IPS-NIHi7 (cell line): ENCODE results near the gene ATP1A3.
A peak's percentile ranks its signal among the peaks of the same experiment; 100 is the strongest.
"Not testable (repeated sequence)": the region's sequence is repeated elsewhere in the genome, so short reads cannot be mapped to it uniquely, and the experiment has no call there.

Source experiments
- DNase-seq: peaks from one replicate; pipeline ENCODE4 v3.0.0; 2012; ENCODE audit warnings: mixed read lengths; ENCODE audit errors: extremely low spot score

Gene ATP1A3

DNA sequence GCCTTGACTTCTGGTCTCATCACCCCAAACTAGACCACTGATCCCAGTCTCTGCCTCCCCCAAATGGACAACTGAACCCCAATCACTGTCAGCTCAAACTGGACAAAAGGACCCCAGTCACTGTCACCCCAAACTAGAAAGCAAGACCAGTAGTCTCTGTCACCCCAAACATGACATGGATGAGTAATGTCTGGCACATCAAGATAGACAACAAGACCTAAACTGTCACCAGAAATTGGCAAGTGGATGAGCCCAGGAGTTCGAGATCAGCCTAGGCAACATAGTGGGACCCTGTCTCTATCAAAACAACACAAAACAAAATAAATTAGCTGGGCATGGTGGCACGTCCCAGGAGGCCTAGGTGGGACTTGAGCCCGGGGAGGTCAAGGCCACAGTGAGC, 46.9 kb downstream of the ATP1A3 start:
- DNase-seq = no peak

DNA sequence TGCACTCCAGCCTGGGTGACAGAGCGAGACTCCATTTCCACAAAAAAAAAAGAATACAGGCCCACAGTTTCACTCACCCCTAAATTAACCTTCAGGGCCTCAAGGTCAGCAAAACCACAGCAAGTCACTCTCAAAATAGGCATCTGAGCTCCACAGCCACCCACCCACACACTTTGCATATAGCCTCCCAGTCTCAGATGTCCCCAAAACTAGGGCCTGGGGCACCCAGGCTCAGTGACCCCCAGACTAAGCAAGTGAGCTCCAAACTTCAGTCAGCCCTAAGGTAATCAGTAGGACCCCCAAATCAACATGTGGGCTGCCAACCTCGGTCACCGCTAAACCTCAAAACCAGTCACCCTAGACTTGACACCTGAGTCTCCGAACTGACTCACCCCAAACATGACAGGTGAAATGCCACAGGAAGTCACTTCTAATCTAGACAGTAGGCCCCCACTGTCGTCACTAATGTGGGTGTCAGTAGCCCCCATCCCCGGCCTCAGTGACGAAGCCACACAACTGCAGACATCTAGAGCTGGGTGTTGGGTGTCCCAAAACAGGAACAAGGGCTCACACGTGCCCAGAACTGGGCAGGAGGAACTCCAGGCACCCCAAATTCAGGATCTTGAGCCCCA, 48.8 kb downstream of the ATP1A3 start:
- no peak for DNase-seq

DNA sequence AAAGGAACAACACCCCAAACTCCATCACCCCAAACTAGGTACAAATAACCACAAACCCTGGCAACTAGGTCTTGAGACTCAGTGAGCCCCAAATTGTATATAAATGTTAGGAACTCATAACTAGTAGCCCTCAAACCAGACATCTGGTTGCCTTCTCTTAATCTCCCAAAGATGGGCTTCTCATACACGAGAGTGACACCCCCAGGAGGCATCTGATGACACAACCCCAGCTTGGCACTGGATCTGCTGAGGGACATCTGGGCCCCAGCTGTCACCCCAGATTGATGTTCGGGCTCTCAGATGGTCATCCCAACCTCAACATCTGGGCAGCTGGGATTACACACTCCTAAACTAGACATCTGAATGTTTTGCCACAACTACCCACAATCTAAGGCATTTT, 49.7 kb downstream of the ATP1A3 start:
- no peak for DNase-seq

DNA sequence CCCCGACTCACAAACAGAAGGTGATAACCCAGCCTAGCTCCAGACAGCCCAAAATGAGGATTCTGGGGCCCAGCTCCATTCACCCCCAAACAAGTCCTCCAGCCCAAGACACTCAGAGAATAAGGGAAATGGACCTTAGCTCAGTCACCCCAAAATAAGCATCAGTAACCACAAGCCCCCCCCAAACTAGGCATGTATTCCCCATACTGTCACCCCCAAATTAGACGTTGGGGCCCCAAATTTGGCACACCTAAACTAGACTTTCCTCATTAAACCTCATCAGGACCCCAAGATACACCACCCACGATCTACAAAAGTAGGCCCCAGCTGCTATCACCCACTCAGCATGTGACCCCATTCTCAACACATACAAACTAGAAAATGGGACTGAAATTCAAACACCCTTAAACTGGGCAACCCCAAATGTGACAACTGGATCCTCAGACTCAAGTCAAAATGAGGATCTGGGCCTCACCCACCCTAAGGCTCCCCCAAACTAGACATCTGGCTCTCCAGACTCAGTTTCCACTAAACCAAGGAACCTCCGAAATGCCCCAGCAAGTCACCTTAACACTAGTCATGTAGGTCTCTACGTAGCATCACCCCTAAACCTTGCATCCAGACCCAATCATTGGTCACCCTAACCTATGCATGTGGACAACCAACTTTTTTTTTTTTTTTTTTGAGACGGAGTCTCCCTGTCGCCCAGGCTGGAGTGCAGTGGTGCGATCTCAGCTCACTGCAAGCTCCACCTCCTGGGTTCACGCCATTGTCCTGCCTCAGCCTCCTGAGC, 52.4 kb downstream of the ATP1A3 start:
- DNase-seq = no peak

DNA sequence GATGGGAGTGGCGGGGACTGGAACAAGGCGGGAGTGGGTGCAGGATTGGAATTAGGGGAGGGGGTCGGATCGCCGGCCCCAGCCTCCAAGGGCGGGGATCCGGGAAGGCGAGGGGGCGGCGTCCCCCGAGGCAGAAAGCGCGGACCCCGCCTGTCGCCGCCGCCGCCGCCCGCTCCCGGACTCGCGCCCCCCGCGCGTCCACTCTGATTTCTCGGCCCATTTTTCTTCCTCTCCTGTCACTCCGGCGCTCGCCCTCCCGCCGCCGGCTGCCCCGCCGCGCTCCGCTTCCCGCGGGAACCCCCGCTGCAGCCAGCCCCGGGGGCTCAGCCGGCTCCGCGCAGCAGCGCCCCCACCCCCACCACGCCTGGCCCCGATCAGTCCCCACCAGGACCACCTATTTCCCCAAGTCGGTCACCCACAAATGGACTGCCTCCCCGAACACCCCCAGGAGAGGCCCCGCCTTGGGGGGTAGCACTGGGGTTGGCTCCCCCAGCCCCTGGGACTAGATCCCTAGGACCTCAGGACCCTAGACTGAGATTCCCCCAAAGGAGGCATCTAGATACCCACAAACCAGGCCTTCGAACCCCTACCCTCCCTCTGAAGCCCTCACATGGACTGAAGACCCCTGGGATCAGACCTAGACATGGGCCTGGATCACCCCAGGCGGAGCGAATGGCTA, 53.2 kb downstream of the ATP1A3 start:
- DNase-seq = no peak

DNA sequence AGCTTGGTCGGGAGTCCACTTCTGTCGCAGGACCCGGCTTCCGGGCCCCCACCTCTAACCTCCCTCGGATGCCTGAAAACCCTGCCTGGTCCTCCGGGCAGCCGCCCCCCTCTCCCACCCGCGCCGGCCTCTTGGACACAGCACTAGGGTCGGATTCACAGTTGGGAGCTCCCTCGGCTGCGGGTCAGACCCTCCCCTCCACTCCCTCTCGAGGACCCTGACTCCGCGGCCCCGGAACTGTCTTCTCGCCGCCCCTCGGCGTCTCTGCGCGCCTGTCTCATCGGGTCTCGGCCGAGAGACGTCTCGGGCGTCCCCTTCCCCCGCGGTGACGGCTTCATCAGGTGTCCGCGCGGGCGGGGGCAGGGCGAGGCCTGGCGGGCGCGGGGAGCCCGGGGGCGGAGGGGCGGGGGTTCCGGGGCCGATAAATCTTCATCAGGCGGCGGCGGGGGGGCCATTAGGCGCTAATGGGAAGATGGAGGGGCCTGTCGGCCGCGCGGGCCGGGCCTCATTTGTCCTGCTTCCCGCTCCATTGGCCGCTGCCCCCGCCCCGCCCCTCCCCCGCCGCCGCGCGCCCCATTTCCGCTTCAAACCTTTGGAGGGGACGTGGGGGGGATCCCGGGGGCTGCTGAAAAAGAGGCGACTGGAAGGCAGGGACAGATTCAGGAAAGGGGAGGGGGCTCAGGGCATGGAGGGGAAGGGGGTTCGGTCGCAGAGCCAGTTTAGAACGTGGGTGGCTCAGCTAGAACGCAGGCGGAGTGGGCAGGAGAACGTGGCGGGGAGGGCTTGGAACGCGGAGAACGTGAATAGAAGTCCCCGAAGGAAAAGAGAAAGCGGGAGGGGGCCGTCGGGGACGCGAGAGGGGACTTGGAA, 53.9 kb downstream of the ATP1A3 start:
- DNase-seq = peak; percentile 42

DNA sequence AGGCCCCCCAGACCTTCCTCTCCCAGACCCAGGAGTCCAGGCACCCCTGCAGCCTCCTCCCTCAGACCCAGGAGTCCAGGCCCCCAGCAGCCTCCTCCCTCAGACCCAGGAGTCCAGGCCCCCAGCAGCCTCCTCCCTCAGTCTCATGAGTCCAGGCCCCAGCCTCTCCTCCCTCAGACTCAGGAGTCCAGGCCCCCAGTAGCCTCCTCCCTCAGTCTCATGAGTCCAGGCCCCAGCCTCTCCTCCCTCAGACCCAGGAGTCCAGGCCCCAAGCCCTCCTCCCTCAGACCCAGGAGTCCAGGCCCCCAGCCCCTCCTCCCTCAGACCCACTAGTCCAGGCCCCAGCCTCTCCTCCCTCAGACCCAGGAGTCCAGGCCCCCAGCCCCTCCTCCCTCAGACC, 54.8 kb downstream of the ATP1A3 start:
- not testable (repeated sequence) for DNase-seq

DNA sequence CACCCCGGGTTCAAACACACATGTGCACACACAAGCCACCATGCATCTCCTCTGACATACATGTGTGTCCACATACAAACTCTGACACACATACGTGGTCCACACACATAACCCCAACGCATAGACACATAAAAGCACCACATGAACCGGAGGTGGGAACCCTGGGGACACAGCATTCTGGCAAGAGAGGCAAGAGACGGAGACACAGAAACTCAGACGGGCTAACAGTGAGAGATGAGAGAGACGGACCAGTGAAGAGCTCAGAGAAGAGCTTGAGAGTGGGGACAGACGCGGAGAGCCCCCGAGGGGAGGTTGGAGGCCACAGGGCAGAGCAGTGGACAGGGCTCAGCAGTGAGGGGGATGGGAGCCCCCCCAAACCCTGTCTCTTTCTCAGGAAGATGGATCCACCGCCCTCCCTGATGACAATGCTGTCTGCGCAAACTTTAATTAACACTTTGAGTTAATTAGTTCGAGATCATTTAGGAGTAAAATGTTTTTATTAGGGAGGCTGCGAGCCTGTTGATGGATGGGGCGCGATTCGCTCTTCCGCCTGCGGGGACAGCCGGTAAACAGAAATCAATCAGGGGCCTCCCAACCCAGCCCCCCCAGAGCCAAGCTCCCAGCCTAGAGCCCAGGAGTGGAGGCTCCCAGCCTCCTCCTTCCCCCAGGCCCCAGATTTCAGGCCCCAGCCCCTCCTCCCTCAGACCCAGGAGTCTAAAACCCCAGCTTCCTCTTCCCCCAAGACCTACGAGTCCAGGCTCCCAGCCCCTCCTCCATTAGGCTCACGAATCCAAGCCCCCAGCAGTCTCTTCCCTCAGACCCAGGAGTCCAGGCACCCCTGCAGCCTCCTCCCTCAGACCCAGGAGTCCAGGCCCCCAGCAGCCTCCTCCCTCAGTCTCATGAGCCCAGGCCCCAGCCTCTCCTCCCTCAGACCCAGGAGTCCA, 56.2 kb downstream of the ATP1A3 start:
- no peak for DNase-seq

DNA sequence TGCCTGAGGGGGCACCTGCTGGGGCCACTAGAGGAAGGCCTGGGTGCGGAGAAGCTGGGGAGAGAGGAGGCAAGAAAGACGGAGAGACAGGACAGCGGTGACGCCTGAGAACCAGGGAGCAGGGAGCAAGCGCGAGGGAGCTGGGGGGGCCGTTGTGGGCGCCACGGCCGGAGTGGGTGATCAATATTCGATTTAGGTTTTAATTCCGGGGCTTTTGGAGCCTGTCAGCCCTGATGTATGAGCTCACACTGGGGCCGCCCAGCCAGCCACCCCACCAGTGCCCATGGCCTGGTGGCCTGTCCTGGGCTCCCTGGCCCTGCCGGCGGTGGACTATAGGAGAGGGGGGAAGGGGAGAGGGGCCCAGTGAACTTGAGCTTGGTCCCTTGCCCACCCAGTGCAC, 57.1 kb downstream of the ATP1A3 start:
- DNase-seq = no peak

DNA sequence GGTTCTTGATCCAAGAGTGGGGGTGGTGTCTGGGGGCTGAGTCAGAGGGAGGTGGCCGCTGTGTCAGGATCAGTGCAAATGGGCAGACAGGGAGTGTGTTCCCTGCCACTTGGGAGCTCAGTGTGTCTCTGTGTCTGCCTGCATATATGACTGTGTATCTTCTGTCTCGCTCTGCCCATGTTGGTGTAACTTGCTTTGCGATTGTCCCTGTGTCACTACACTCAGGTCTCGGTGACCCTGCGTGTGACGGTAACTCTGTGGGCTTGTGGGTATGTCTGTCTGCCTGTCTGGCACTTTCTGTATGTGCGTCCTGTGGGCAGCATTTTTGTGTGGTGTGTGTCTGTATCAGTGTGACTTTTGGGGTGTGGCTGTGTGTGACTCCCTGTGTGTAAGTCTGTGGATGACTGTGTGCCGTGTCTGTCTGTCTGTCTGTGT, 57.6 kb downstream of the ATP1A3 start:
- DNase-seq = no peak

DNA sequence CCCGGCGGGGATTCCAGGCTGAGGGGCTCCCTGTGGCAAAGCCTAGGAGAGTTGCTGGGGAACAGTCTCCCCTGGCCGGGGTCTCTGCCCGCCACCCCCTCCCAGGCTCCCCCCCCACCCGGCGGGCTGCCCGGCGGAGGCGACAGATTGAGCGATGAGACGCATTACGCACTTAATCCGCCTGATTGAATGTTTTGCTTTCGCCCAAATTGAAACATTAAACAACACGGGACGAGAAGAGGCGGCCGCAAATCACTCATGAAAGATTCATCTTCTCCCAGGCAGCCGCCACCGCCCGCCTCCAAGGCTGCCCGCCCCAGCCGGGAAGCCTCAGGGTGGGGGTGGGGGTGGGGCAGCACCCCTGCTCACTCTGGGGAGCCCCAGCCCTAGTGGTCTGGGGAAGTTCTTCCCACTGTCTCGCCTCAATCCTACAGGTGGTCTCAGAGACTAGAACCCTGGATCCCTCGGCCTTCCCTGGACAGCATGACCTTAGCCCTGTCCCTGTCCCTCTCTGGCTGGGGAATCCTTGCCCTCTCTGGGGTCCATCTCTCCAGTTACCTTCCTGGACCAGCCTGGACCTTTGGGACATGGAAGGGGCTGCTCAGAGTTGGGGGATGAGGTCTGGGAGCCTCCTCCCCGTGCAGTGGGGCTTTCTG, 58.1 kb downstream of the ATP1A3 start:
- DNase-seq = no peak

DNA sequence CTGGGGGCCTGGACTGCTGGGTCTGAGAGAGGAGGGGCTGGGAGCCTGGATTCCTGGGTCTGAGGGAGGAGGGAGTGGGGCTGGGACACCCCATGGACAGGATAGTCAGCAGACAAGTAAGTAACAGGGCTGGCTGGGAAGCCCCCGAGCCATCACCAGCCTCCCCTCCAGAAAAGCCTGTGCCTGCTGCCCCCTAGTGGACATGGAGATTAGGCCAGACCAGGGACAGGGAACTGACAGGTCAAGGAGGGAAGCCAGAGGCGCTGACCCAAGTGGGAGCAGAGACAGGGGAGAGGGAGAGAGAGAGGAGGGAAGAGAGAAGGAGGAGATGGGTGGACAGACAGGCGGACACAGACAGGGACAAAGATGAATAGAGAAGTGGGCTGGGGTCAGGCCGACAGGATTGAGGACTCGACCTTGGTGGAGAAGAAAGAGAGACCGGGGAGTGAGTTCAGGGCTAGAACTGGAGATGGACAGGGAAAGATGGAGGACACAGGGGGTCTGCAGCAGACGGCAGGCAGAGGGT, 59.1 kb downstream of the ATP1A3 start:
- peak; percentile 91 for DNase-seq

DNA sequence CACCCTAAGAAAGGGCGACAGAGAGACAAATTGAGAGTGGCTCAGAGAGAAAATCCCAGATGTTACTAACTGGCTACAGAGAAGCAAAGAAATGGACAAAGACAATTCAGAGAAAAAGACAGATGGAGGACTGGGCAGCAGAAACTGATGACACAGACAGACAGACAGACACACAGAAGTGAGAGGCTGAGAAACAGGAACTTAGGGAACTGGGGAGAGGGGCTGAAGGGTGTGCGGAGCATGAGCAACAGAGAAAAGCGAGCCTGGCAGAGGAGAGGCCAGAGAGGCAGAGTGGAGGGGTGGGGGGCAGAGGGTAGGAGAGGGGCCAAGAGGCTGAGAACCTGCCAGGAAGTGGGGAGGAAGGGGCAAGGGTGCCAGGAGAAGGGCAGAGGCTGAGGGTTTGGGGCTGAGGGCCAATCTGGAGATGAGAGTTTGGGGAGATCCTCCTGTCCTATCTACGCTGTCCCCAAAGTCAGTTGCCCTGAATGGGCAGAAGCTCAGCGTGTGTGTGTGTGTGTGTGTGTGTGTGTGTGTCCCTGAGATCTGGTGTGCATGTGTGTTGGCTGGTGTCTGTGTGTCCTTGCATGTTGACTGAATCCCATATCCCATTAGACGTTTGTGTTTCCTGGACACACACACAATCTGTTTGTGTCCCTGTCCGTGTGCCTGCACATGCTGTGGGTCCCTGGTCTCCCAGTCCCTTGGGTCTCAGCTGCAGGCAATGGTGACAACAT, 60.2 kb downstream of the ATP1A3 start:
- no peak for DNase-seq

DNA sequence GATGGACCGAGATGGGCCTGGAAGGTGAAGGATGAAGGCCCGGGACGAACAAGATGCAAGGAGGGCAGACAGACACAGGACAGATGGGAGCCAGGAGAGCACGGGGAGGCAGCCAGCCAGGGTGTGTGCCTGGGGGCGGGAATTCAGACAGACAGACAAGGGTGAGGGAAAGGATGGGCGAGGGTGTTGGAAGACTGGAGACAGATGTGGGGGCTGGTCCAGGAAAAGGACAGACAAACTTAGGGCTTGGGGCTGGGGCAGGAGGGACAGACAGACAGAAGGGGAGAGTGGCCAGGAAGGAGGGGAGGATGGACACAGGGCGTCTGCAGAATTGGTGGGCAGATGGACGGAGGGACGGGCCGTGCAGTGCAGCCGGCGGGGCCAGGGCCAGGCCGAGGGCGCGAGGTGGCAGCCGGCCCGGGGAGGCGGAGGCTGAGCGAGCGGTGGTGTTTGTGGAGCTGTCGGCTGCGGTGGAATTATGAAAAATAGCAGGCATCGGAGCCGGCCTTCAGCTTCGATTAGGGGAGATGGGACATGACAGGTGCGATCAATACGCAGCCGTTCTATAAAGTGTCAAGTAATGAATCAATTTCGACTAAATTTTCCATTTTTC, 61.2 kb downstream of the ATP1A3 start:
- DNase-seq = no peak

DNA sequence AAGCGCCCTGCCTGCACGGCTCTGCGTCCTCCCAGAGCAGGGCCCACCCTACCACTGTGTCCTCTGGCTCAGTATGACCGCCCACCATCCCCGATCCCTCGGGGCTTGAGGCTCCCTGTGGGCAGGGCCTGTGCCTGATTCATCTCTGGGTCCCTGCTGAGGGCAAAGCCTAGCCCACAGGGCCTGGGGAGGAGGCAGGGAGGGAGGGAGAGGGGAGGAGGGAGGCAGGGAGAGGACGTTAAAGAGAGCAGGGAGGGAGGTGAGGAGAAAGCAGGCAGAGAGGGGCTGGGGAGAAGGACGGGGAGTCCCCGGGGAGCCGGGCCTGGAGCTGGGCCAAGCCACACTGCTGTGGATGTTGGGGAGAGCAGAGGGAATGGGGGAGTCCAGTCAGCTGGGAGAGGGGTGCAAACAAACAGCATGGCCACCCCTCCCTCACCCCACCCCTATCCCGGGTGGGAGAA, 61.7 kb downstream of the ATP1A3 start:
- no peak for DNase-seq

DNA sequence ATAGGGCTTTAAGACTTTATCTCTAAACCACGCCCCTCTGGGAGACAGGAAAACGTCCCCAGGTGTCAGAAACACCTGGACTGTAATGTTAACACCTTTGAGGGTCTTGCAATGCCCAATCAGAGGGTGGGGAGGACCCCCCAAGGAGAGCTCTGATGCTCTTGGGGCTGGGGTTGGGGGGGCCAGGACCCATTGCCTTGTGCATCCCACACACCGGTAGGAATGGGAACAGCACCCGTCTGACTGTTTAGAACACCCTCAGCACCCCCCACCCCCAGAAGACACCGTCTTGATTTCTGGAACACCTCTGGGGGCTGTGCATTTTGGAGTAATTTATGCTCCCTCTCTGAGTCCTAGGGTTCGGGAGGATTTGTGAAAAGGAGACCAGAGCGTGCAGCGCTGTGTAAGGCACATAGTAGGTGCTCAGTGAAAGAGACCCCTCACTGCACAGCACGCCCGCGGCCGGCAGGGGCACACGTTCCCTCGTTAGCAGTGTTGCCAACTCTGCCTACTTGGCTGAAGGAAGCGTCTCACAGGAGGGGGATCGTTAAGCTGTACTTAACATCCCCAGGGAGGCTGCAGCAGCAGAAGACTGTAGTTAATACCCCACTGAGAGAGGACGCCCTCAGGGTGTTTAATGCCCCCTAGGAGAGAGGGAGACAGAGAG, 63.0 kb downstream of the ATP1A3 start:
- DNase-seq = peak; percentile 74

DNA sequence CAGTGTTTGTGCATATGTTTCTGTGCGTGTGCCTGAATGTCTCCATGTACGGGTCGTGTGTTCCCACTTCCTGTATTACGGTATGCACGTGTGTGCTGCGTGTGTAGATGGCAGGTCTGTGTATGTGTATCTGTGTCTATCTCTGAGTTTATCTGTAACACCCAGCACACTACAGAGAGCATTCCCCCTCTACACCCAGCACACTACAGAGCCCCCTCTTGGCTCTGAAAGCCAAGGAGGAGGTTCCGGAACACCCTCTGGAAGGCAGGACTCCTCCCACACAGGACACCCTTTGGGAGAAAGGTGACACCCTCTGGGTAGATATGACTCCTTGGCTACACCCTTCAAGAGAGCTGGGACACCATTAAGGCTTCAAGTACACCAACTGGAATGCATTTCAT, 63.7 kb downstream of the ATP1A3 start:
- DNase-seq = no peak

DNA sequence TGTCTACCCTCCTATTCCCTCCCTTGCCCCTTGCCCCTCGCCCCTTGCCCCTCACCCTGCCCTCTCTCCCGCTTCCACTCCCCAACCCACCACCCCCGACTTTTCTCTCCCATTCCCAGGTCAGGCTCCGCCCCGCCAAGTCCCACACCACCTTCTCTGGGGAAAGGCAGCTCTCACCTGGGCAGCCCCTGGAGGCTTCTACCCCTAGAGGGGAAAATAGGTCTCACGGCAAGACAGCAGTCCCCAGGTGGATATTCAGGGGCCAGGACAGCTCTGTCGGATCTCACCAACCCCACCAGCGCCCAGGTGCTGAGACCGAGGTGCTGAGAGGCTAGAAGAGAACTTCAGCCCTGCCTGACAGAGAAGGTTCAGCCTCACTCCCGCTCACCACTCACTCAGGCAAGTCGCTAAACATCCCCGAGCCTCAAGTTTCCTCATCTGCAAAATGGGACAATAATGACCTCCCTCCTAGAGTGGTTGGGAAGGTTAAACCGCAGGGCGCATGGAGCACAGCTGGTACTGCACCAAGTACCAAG, 64.4 kb downstream of the ATP1A3 start:
- no peak for DNase-seq
